Osteoblast (primary cell): ENCODE data around the gene BEST4. TPM values are rescaled to one million over a fixed set of nuclear protein-coding genes. Genes with fewer than 3 reads are reported as not detected.
"Not testable (repeated sequence)": the region's sequence is repeated elsewhere in the genome, so short reads cannot be mapped to it uniquely, and the experiment has no call there.

Experiments used
- DNase-seq: peaks from one replicate; pipeline ENCODE4 v3.0.0; 2011; ENCODE audit warnings: low spot score, mixed read lengths; ENCODE audit not compliant: insufficient read length; ENCODE audit errors: missing footprints
- H2AFZ ChIP-seq: 2 replicates; pipeline ENCODE4 v1.6.0; 2011; ENCODE audit warnings: mild to moderate bottlenecking, low read length
- H3K27ac ChIP-seq: 2 replicates; pipeline ENCODE4 v1.5.1; 2011; ENCODE audit warnings: mild to moderate bottlenecking, low read depth, low read length, moderate library complexity
- H3K27me3 ChIP-seq: 2 replicates; pipeline ENCODE4 v1.6.0; 2012; ENCODE audit warnings: mild to moderate bottlenecking, control low read depth, inconsistent platforms, low read length, moderate library complexity; ENCODE audit not compliant: insufficient read depth
- H3K36me3 ChIP-seq: 2 replicates; pipeline ENCODE4 v1.5.1; 2011; ENCODE audit warnings: mild to moderate bottlenecking, low read length, control low read depth, moderate library complexity; ENCODE audit not compliant: insufficient read depth
- H3K4me1 ChIP-seq: 2 replicates; pipeline ENCODE4 v1.5.1; 2011; ENCODE audit warnings: mild to moderate bottlenecking, low read length, control low read depth, moderate library complexity; ENCODE audit not compliant: insufficient read depth
- H3K4me2 ChIP-seq: 2 replicates; pipeline ENCODE4 v1.6.0; 2011; ENCODE audit warnings: mild to moderate bottlenecking, low read length; ENCODE audit not compliant: insufficient read depth
- H3K4me3 ChIP-seq: fragments of 200-600 bp; sonication (generic); 3 replicates; pipeline ENCODE4 v1.5.1; 2012; ENCODE audit warnings: mild to moderate bottlenecking, low read length, inconsistent platforms; ENCODE audit not compliant: insufficient read depth
- H3K79me2 ChIP-seq: 2 replicates; pipeline ENCODE4 v1.6.0; 2012; ENCODE audit warnings: mild to moderate bottlenecking, low read length, control low read depth, inconsistent platforms; ENCODE audit not compliant: insufficient read depth
- H3K9me3 ChIP-seq: 2 replicates; pipeline ENCODE4 v1.5.1; 2011; ENCODE audit warnings: low read depth, low read length, control low read depth
- H4K20me1 ChIP-seq: 2 replicates; pipeline ENCODE4 v1.6.0; 2012; ENCODE audit warnings: mild to moderate bottlenecking, low read length, control low read depth; ENCODE audit not compliant: insufficient read depth
- CTCF ChIP-seq: IDR thresholded peaks from 2 replicates; pipeline ENCODE4 v1.5.1; 2011; ENCODE audit warnings: mild to moderate bottlenecking, low read depth, low read length, moderate library complexity; ENCODE audit errors: extremely low read depth
- total RNA-seq: library from RNA; depleted of rRNA; stranded (reverse); fragments of >200 nt; gene quantifications from 2 replicates; pipeline ENCODE4 v1.2.3, GENCODE V29; 2012

The BEST4 gene
- total RNA-seq, 1 donor = not detected

- Histone ChIP-seq H3K27ac (no peak overlapping the region), H3K4me3 (no peak overlapping the region), H3K4me1 (no peaks in the 10 kb centered on the region), H3K9me3 (no peaks in the 10 kb centered on the region), H4K20me1 (no peaks in the 10 kb centered on the region), H3K27me3 (no peaks in the 10 kb centered on the region), H3K36me3 (no peaks in the 10 kb centered on the region), H3K4me2 (no peak overlapping the region), H2AFZ (no peak overlapping the region), H3K79me2 (no peaks in the 10 kb centered on the region)
- no peak for TF ChIP-seq CTCF
- peak; percentile 38 for DNase-seq
Measured at GRCh38 chr1:44827197-44828002, 39.4 kb upstream of the BEST4 start.

GRCh38 chr1:44826375-44827196 is 38.6 kb upstream of the BEST4 start:
- peak; percentile 76 for DNase-seq
- Histone ChIP-seq H3K4me1 (no peaks in the 10 kb centered on the region), H3K79me2 (no peaks in the 10 kb centered on the region), H3K9me3 (no peaks in the 10 kb centered on the region), H3K4me3 (no peak overlapping the region), H3K36me3 (no peaks in the 10 kb centered on the region), H3K4me2 (no peak overlapping the region), H2AFZ (no peak overlapping the region), H3K27me3 (no peaks in the 10 kb centered on the region), H3K27ac (no peak overlapping the region), H4K20me1 (no peaks in the 10 kb centered on the region)
- TF ChIP-seq CTCF = no peak

- not testable (repeated sequence) for H2AFZ ChIP-seq, H3K4me3 ChIP-seq, DNase-seq, H3K27me3 ChIP-seq, H3K9me3 ChIP-seq, H3K4me2 ChIP-seq, H3K79me2 ChIP-seq, H3K27ac ChIP-seq, H4K20me1 ChIP-seq, H3K4me1 ChIP-seq, H3K36me3 ChIP-seq
Measured at GRCh38 chr1:44824392-44824791, 36.4 kb upstream of the BEST4 start.

GRCh38 chr1:44822981-44823451 is 35.0 kb upstream of the BEST4 start:
- H3K27ac ChIP-seq = no peak overlapping the region
- TF ChIP-seq CTCF = no peak

More at GRCh38 chr1:44822981-44823451, 35.0 kb upstream of the BEST4 start:
- Histone ChIP-seq H3K4me1 (peaks cover 10% of the 10 kb centered on the region), H3K79me2 (no peaks in the 10 kb centered on the region), H4K20me1 (no peaks in the 10 kb centered on the region), H3K36me3 (no peaks in the 10 kb centered on the region), H3K9me3 (no peaks in the 10 kb centered on the region), H3K4me3 (no peak overlapping the region), H2AFZ (no peak overlapping the region), H3K4me2 (no peak overlapping the region), H3K27me3 (no peaks in the 10 kb centered on the region)
- DNase-seq = no peak
